ENCODE results near the gene ABLIM1. TPM values are rescaled to one million over a fixed set of nuclear protein-coding genes. Genes with fewer than 3 reads are reported as not detected.

Gene ABLIM1
- total RNA-seq, 4 donors from 2014 or later, result 156 to 278 (median 213) TPM

DNA sequence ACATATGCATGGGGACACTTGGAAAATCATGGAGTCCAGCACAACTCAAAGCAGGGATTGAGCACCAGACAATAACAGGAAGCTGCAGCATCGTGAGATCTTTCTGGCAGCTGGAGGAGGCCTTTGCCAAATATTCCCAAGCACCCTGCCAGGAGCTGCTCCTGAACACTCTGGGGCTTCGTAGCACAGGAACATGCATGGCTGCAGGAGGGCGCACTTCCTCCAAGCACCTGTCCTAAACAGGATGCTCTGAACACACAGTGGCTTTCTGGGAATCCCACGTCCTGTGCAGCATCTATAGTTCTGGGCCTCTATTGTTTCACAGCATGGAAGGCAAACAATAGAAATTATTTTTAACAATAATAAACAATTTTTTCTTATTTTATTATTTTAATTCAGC lies 4.1 kb downstream of the ABLIM1 start:
- WGBS, result 62% methylated on average over 4 of the region's 4 CpGs
- no peak overlapping the region for H3K27ac ChIP-seq
- no peaks in the 10 kb centered on the region for H3K27me3 ChIP-seq
- peaks cover 24% of the 10 kb centered on the region for H3K4me1 ChIP-seq
- H3K36me3 ChIP-seq, result no peaks in the 10 kb centered on the region
- no peak for DNase-seq (ENCODE audit: low spot score in 2 of 2)
- TF ChIP-seq POLR2A (IDR thresholded peaks at IDR 0.05), result no peak
- no peak for TF ChIP-seq EP300 (IDR thresholded peaks at IDR 0.05)
- TF ChIP-seq, protein P1, sequence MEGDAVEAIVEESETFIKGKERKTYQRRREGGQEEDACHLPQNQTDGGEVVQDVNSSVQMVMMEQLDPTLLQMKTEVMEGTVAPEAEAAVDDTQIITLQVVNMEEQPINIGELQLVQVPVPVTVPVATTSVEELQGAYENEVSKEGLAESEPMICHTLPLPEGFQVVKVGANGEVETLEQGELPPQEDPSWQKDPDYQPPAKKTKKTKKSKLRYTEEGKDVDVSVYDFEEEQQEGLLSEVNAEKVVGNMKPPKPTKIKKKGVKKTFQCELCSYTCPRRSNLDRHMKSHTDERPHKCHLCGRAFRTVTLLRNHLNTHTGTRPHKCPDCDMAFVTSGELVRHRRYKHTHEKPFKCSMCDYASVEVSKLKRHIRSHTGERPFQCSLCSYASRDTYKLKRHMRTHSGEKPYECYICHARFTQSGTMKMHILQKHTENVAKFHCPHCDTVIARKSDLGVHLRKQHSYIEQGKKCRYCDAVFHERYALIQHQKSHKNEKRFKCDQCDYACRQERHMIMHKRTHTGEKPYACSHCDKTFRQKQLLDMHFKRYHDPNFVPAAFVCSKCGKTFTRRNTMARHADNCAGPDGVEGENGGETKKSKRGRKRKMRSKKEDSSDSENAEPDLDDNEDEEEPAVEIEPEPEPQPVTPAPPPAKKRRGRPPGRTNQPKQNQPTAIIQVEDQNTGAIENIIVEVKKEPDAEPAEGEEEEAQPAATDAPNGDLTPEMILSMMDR (IDR thresholded peaks at IDR 0.05), result no peak
- no peak for TF ChIP-seq POLR2AphosphoS5 (IDR thresholded peaks at IDR 0.05)
- H3K9me3 ChIP-seq, result no peaks in the 10 kb centered on the region
- H3K4me3 ChIP-seq, result no peak overlapping the region

DNA sequence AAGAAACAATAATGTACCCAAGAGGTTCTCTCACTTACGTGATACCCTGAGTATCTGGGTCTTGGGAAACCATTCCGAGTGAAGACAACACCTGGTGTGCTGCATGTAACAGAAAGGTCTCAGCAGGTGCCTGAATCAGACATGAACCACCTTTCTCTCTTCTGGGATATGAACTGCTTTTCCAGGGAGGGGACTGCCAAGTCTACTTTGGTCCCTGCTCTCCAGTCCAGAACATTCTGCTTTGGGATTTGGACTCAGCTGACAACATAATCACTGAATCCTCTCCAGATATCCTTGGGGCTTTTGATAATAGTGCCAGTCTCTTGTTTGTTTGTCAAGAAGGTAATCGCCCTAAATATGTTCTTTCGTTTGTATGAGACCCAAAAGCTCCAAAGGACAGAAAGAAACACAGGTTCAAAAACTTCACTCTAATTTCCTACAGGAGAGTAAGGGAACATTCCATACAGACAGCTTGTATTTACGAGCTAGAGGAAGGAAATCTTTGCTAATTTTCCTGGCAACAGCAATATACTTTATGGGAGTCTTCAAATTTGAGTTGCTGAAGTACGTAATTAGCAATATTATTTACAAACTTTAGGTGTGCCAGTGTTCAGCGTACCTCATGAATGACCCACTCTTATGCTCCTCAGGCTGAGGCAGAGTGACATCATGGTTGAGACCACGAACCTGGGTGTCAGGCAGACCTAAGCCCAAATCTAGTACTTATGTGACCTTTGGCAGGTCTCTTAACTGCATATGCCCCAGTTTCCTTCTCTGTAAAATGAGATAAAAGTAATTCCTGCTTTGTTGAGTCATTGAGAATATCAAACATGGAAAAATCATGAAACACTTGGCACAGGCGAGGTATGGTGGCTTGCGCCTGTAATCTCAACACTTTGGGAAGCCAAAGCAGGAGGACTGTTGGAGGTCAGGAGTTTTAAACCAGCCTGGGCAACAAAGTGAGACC lies 5.4 kb downstream of the ABLIM1 start:
- Histone ChIP-seq H3K36me3 (no peaks in the 10 kb centered on the region), H3K9me3 (no peaks in the 10 kb centered on the region), H3K27me3 (no peaks in the 10 kb centered on the region), H3K4me1 (peaks cover 33% of the 10 kb centered on the region), H3K4me3 (no peak overlapping the region), H3K27ac (peak overlapping the region; percentile 28)
- 64% methylated on average over 10 of the region's 10 CpGs for WGBS
- no peak for DNase-seq (ENCODE audit: low spot score in 2 of 2)
- TF ChIP-seq POLR2A (IDR thresholded peaks at IDR 0.05), result no peak
- TF ChIP-seq POLR2AphosphoS5 (IDR thresholded peaks at IDR 0.05), result no peak
- no peak for TF ChIP-seq EP300 (IDR thresholded peaks at IDR 0.05)
- TF ChIP-seq, protein P1 (IDR thresholded peaks at IDR 0.05), result no peak

DNA sequence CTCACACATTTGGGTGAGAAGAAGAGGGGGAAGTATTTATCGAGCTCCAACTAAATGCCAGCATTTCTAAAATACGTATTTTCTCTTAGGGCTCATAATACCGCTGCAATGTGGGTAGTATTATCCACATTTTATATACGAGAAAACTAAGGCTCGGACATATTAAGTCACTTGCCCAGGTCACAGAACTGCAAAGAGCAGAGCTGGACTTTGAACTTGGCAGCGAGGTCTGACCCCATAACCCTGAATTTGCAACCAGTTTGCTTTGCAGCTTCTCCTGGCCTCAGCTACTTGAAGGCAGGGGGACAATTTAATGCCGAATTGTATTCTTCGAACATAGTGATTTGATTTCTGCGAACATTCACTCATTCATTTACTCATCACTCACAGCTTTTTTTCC lies 7.2 kb downstream of the ABLIM1 start:
- peaks cover 38% of the 10 kb centered on the region for H3K4me1 ChIP-seq
- no peaks in the 10 kb centered on the region for H3K27me3 ChIP-seq
- no peaks in the 10 kb centered on the region for H3K36me3 ChIP-seq
- no peak overlapping the region for H3K4me3 ChIP-seq
- WGBS, result 91% methylated on average over 9 of the region's 9 CpGs
- TF ChIP-seq EP300 (IDR thresholded peaks at IDR 0.05) (no peak), POLR2A (IDR thresholded peaks at IDR 0.05) (no peak), POLR2AphosphoS5 (IDR thresholded peaks at IDR 0.05) (no peak)
- TF ChIP-seq, protein P1 (IDR thresholded peaks at IDR 0.05), result no peak
- H3K9me3 ChIP-seq, result no peaks in the 10 kb centered on the region
- H3K27ac ChIP-seq, result no peak overlapping the region
- no peak for DNase-seq (ENCODE audit: low spot score in 2 of 2)

DNA sequence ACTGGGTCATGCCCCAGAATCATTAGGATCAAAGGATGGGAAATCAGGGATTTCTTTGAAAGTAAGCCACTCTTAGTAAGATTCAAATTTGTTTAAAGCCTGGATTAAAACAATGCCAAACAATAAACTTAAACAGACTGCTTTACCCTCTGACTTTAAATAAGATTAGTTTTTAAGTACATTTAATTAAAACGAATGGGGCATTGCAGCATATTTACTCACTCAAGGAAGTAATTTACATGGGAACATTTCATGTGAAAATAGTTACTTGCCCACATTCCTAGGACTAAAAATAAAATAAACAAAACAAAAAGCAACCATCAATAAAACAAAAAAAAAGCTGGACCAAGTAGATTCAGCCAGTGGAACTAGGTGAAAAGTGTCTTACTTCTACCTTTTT lies 7.8 kb downstream of the ABLIM1 start:
- no peak overlapping the region for H3K4me3 ChIP-seq
- 28% methylated on average over 1 of the region's 1 CpG for WGBS
- no peak for DNase-seq (ENCODE audit: low spot score in 2 of 2)
- no peaks in the 10 kb centered on the region for H3K36me3 ChIP-seq
- no peak for TF ChIP-seq POLR2A (IDR thresholded peaks at IDR 0.05)
- TF ChIP-seq, protein P1 (IDR thresholded peaks at IDR 0.05), result no peak
- TF ChIP-seq POLR2AphosphoS5 (IDR thresholded peaks at IDR 0.05), result no peak
- TF ChIP-seq EP300 (IDR thresholded peaks at IDR 0.05), result no peak
- H3K9me3 ChIP-seq, result no peaks in the 10 kb centered on the region
- peaks cover 36% of the 10 kb centered on the region for H3K4me1 ChIP-seq
- H3K27ac ChIP-seq, result no peak overlapping the region
- H3K27me3 ChIP-seq, result no peaks in the 10 kb centered on the region

DNA sequence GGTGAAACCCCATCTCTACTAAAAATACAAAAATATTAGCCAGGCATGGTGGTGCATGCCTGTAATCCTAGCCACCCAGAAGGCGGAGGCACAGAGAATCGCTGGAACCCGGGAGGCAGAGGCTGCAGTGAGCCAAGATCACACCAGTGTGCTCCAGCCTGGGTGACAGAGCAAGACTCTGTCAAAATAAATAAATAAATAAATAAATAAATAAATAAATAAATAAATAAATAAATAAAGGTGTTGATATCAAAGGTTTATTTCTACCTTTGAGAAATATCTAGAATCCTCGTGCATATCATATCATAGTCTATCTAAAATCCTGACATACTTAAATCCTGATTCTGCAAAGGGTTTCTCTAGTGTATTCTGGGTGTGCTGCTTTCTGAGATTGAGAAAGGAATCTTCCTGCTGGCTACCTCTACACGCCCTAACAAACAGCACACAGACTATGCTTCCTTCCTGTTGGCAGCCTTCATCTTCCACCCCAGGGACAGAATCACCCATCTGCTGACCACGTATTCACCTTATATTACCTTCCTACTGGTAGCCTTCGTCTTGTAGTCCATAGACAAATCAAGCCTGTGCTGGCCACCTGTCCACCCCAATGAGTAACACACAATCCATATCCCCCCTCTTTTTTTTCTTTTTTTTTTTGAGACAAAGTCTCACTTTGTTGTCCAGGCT lies 8.7 kb downstream of the ABLIM1 start:
- Histone ChIP-seq H3K27ac (no peak overlapping the region), H3K4me1 (peaks cover 32% of the 10 kb centered on the region)
- DNase-seq (ENCODE audit: low spot score in 2 of 2), result no peak

More for the DNA sequence above, 8.7 kb downstream of the ABLIM1 start:
- Histone ChIP-seq H3K27me3 (no peaks in the 10 kb centered on the region), H3K9me3 (no peaks in the 10 kb centered on the region), H3K4me3 (no peak overlapping the region), H3K36me3 (no peaks in the 10 kb centered on the region)
- TF ChIP-seq POLR2A (IDR thresholded peaks at IDR 0.05) (no peak), POLR2AphosphoS5 (IDR thresholded peaks at IDR 0.05) (no peak), EP300 (IDR thresholded peaks at IDR 0.05) (no peak)
- TF ChIP-seq, protein P1 (IDR thresholded peaks at IDR 0.05), result no peak
- 78% methylated on average over 7 of the region's 7 CpGs for WGBS

All from suprapubic skin (tissue), 4 donors.